GM04503 (cell line): ENCODE measurements around the gene PUSL1.
"Not testable (repeated sequence)": the region's sequence is repeated elsewhere in the genome, so short reads cannot be mapped to it uniquely, and the experiment has no call there.

Experiments used
- DNase-seq: peaks from one replicate; pipeline ENCODE4 v3.0.0-alpha.2; 2012; ENCODE audit warnings: low read depth

PUSL1 gene

GRCh38 chr1:1310476-1311053 is 2.2 kb downstream of the PUSL1 start:
- DNase-seq: no peak

GRCh38 chr1:1311107-1312104 is 3.0 kb downstream of the PUSL1 start:
- DNase-seq: no peak

GRCh38 chr1:1312450-1313314 is 4.3 kb downstream of the PUSL1 start:
- no peak for DNase-seq

GRCh38 chr1:1313500-1314236 is 5.3 kb downstream of the PUSL1 start:
- no peak for DNase-seq

GRCh38 chr1:1314237-1314586 is 5.8 kb downstream of the PUSL1 start:
- DNase-seq: no peak

- DNase-seq: no peak
These were observed 6.4 kb downstream of the PUSL1 start for GRCh38 chr1:1314678-1315335.

GRCh38 chr1:1315435-1315954 is 7.1 kb downstream of the PUSL1 start:
- no peak for DNase-seq

GRCh38 chr1:1316199-1316598 is 7.8 kb downstream of the PUSL1 start:
- not testable (repeated sequence) for DNase-seq

- no peak for DNase-seq
These were observed 9.0 kb downstream of the PUSL1 start for GRCh38 chr1:1317420-1317819.

GRCh38 chr1:1318131-1318652 is 9.8 kb downstream of the PUSL1 start:
- peak; percentile 88 for DNase-seq

- DNase-seq: no peak
These were observed 10.6 kb downstream of the PUSL1 start for GRCh38 chr1:1318777-1319645.

GRCh38 chr1:1319646-1319941 is 11.2 kb downstream of the PUSL1 start:
- no peak for DNase-seq

GRCh38 chr1:1320666-1321448 is 12.5 kb downstream of the PUSL1 start:
- DNase-seq: no peak

GRCh38 chr1:1321477-1321876 is 13.1 kb downstream of the PUSL1 start:
- DNase-seq: no peak

- no peak for DNase-seq
These were observed 14.0 kb downstream of the PUSL1 start for GRCh38 chr1:1322418-1322817.

- no peak for DNase-seq
These were observed 14.6 kb downstream of the PUSL1 start for GRCh38 chr1:1322952-1323351.

GRCh38 chr1:1324084-1324523 is 15.7 kb downstream of the PUSL1 start:
- DNase-seq: no peak

- no peak for DNase-seq
These were observed 16.3 kb downstream of the PUSL1 start, which contains the start of the genes CPTP and INTS11 for GRCh38 chr1:1324524-1325287. Gene CPTP (plus strand): TSS chr1:1324802. CDS start chr1:1326911, 2,109 bp downstream. Gene INTS11 (minus strand): TSS chr1:1324660. CDS start chr1:1324608, 52 bp downstream.
